ENCODE results near the gene MORN3. TPM values are rescaled to one million over a fixed set of nuclear protein-coding genes. Genes with fewer than 3 reads are reported as not detected.

Gene MORN3
- total and polyA plus RNA-seq, 9 of the 15 experiments (the other 6 are each of a cell fraction or from before 2014, with no cell fraction given) = 0.09 to 0.27 (median 0.20) TPM

- TF ChIP-seq BHLHE40 (IDR thresholded peaks at IDR 0.05; ENCODE audit: low read length) (0 out of 2 replicates have a peak, but pooled peaks have one; percentile 25), TEAD1 (CRISPR knock-in tag; IDR thresholded peaks at IDR 0.05) (peak in 1 of 2 experiments; percentile 26; a peak in 1 of 4 replicates), HMBOX1 (IDR thresholded peaks at IDR 0.05) (peak; percentile 64), MLLT1 (IDR thresholded peaks at IDR 0.05) (peak in 1 of 2 experiments; percentile 69; a peak in 2 of 4 replicates), TRIM24 (IDR thresholded peaks at IDR 0.05) (peak in 1 of 2 experiments; percentile 34; a peak in 1 of 4 replicates), TARDBP (IDR thresholded peaks at IDR 0.05) (0 out of 2 replicates have a peak, but pooled peaks have one; percentile 46), DACH1 (IDR thresholded peaks at IDR 0.05; ENCODE audit: partially characterized antibody) (no peak), NCOR1 (IDR thresholded peaks at IDR 0.05) (no peak), ZEB2 (IDR thresholded peaks at IDR 0.05) (no peak), ETV1 (tag; conservative IDR thresholded peaks at IDR 0.05; ENCODE audit: low read depth) (peak; percentile 74; the same call in 1 of the 2 replicates), BCL6 (CRISPR knock-in tag; IDR thresholded peaks at IDR 0.05) (no peak), LEF1 (IDR thresholded peaks at IDR 0.05) (peak; percentile 63; the same call in 1 of the 2 replicates), RAD21 (CRISPR knock-in tag; conservative IDR thresholded peaks at IDR 0.05 in 1 of 2, IDR thresholded peaks at IDR 0.05 in 1 of 2) (peak in 1 of 2 experiments; percentile 13; a peak in 1 of 4 replicates), CREM (IDR thresholded peaks at IDR 0.05; ENCODE audit: low read depth) (peak; percentile 76), RCOR1 (IDR thresholded peaks at IDR 0.05; ENCODE audit: borderline replicate concordance in 1 of 2, low read depth in 2 of 2, low read length in 2 of 2) (peak in 1 of 2 experiments; percentile 73; a peak in 1 of 4 replicates), SP1 (CRISPR knock-in tag; IDR thresholded peaks at IDR 0.05) (0 out of 2 replicates have a peak, but pooled peaks have one; percentile 54), DMBX1 (CRISPR knock-in tag; IDR thresholded peaks at IDR 0.05; ENCODE audit: borderline replicate concordance) (peak; percentile 38; the same call in 1 of the 2 replicates), ETV5 (CRISPR knock-in tag; IDR thresholded peaks at IDR 0.05; ENCODE audit: low read depth) (peak; percentile 78), SMAD4 (CRISPR knock-in tag; conservative IDR thresholded peaks at IDR 0.05) (peak; percentile 72), ATF1 (CRISPR knock-in tag; IDR thresholded peaks at IDR 0.05) (no peak), ATF1 (tag; IDR thresholded peaks at IDR 0.05) (peak; percentile 79), ZNF263 (CRISPR knock-in tag; IDR thresholded peaks at IDR 0.05; ENCODE audit: borderline replicate concordance) (peak; percentile 53; the same call in 1 of the 2 replicates), MEF2A (IDR thresholded peaks at IDR 0.05; ENCODE audit: control insufficient read depth, low read depth, low read length) (no peak), EP400 (IDR thresholded peaks at IDR 0.05) (peak; percentile 47)
Observed at GRCh38 chr12:121717041-121717699, 47.7 kb upstream of the MORN3 start (continued).
